ENCODE data around the gene LEF1.

DNA sequence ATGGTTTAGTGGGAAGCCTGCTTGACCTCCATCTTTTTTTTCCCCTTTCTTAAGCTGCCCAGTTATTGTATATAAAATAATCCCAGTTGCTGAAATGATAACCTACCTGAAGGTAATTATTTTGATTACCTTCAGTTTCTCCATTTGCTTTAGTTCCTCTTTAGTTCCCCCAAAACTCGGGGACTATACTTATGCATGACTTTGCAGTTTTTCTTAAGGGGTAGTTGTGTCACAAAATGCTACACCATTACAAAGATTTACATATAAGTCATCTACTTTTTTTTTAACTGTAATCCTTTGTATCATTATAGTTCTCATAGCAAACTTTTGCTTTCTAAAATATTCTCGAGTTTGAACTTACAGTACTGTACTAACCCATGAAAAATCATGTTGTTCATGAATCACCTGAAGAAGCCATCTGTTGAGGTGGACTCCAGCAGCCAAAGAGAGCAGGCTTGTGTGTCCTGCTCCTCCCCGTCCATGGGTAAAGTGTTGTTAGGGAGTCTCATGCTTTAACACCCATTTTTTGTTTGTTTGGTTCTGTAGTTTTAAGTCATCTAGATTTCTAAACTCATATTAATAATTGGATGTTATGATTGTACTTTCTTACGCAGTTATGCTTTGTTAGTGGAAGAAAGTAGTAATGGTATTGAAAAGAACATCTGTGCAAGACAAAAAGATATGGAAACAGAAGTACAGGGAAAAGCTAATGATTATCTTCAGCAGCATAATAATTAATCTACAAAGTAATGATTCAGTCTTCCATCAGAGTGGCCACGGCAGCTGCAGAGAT lies 144.5 kb downstream of the LEF1 start:
- TF ChIP-seq, protein P1, sequence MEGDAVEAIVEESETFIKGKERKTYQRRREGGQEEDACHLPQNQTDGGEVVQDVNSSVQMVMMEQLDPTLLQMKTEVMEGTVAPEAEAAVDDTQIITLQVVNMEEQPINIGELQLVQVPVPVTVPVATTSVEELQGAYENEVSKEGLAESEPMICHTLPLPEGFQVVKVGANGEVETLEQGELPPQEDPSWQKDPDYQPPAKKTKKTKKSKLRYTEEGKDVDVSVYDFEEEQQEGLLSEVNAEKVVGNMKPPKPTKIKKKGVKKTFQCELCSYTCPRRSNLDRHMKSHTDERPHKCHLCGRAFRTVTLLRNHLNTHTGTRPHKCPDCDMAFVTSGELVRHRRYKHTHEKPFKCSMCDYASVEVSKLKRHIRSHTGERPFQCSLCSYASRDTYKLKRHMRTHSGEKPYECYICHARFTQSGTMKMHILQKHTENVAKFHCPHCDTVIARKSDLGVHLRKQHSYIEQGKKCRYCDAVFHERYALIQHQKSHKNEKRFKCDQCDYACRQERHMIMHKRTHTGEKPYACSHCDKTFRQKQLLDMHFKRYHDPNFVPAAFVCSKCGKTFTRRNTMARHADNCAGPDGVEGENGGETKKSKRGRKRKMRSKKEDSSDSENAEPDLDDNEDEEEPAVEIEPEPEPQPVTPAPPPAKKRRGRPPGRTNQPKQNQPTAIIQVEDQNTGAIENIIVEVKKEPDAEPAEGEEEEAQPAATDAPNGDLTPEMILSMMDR (IDR thresholded peaks at IDR 0.05), result no peak
- TF ChIP-seq POLR2A (IDR thresholded peaks at IDR 0.05), result no peak
- no peak for TF ChIP-seq POLR2AphosphoS5 (IDR thresholded peaks at IDR 0.05)
- no peak for TF ChIP-seq EP300 (IDR thresholded peaks at IDR 0.05)

Data from stomach (tissue), 4 donors.